ENCODE results near the gene MAST2. TPM values are rescaled to one million over a fixed set of nuclear protein-coding genes. Genes with fewer than 3 reads are reported as not detected.
"Not testable (repeated sequence)": the region's sequence is repeated elsewhere in the genome, so short reads cannot be mapped to it uniquely, and the experiment has no call there.

MAST2 gene
- polyA plus RNA-seq, 2 donors: 10.8 to 17.4 TPM

DNA sequence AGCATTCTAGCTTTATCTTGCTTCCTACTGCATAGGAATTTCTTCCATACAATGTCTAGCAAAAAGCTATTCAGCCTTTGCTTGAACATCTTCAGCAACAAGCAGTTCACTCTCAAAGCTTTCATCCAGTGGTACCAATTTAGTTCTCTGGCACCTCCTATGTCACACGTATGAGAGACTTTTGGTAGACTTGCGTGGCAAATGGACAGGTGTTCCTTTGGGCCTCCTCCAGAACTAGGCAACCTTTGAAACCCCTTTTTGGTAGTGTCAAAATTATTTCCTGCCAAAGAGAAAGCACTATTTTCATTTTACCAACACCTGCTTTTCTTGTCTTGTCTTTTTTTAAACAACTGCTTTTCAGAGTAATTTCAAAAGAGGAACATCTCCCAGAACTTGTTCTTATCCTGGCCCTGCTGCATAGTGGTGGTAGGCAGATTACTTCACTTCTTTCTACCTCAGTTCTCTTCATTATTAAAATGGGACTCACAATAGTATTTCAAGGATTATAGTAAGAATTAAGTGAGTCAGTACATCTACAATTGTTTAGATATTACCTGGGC lies 122.4 kb downstream of the MAST2 start:
- 85 to 90% methylated on average over 2 of the region's 2 CpGs for WGBS, 2 donors

DNA sequence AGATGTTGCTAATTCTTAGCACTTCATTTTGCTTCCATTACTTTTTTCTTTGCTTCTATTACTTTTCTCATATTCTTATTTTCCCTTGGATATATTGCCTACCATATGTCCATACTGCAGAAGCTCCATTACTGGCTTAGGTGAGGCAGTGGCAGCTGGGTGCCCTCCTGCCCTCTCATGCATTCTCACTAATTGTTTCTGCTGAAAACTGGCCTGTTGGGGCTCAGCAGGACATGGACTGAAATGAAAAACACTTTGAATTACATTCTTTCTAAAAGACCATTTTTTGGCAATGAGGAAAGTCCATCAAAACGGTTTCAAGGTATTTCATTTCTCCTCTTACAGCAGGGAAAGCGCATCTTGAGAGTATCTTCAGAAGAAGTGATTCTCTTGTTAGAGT lies 122.9 kb downstream of the MAST2 start:
- Histone ChIP-seq H3K4me1 (ENCODE audit: control insufficient read depth in 2 of 2, insufficient read depth in 2 of 2, low read length in 1 of 2) (no peaks in the 10 kb centered on the region), H3K36me3 (ENCODE audit: control insufficient read depth in 2 of 2, insufficient read depth in 2 of 2, low read length in 1 of 2) (no peaks in the 10 kb centered on the region), H3K27ac (ENCODE audit: low read depth in 2 of 2, low read length in 1 of 2) (no peak overlapping the region), H3K4me3 (ENCODE audit: low read depth in 1 of 2, low read length in 2 of 2) (no peak overlapping the region), H3K9me3 (ENCODE audit: control insufficient read depth in 2 of 2, insufficient read depth in 1 of 2, low read depth in 1 of 2, low read length in 1 of 2) (no peaks in the 10 kb centered on the region), H3K27me3 (ENCODE audit: control insufficient read depth in 1 of 2, insufficient read depth in 2 of 2, low read length in 2 of 2) (no peaks in the 10 kb centered on the region)
- 75 to 82% methylated on average over 2 of the region's 2 CpGs for WGBS, 2 donors

More for the DNA sequence above, 122.4 kb downstream of the MAST2 start:
- no peaks in the 10 kb centered on the region for H3K4me1 ChIP-seq (ENCODE audit: control insufficient read depth in 2 of 2, insufficient read depth in 2 of 2, low read length in 1 of 2)
- no peaks in the 10 kb centered on the region for H3K9me3 ChIP-seq (ENCODE audit: control insufficient read depth in 2 of 2, insufficient read depth in 1 of 2, low read depth in 1 of 2, low read length in 1 of 2)
- H3K27ac ChIP-seq (ENCODE audit: low read depth in 2 of 2, low read length in 1 of 2): no peak overlapping the region
- no peaks in the 10 kb centered on the region for H3K36me3 ChIP-seq (ENCODE audit: control insufficient read depth in 2 of 2, insufficient read depth in 2 of 2, low read length in 1 of 2)
- no peak overlapping the region for H3K4me3 ChIP-seq (ENCODE audit: low read depth in 1 of 2, low read length in 2 of 2)
- H3K27me3 ChIP-seq (ENCODE audit: control insufficient read depth in 1 of 2, insufficient read depth in 2 of 2, low read length in 2 of 2): no peaks in the 10 kb centered on the region

DNA sequence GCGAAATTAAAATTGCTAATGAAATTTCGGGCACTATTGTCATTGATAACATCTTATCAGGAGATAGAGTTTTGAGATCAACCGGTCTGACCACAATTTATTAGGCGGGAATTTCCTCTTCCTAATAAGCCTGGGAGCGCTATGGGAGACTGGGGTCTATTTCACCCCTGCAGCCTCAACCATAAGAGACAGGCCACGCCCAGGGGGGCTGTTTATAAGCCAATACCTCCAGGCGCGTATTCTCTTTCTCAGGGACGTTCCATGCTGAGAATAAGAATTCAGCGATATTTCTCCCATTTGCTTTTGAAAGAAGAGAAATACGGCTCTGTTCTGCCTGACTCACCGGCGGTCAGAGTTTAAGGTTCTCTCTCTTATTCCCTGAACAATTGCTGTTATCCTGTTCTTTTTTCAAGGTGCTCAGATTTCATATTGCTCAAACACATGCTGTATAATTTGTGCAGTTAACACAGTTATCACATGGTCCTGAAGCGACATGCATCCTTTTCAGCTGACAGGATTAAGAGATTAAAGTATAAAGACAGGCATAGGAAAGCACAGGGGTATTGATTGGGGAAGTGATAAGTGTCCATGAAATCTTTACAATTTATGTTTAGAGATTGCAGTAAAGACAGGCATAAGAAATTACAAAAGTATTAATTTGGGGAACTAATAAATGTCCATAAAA lies 124.0 kb downstream of the MAST2 start:
- H3K36me3 ChIP-seq (ENCODE audit: control insufficient read depth in 2 of 2, insufficient read depth in 2 of 2, low read length in 1 of 2); H3K4me1 ChIP-seq (ENCODE audit: control insufficient read depth in 2 of 2, insufficient read depth in 2 of 2, low read length in 1 of 2); H3K27ac ChIP-seq (ENCODE audit: low read depth in 2 of 2, low read length in 1 of 2); H3K9me3 ChIP-seq (ENCODE audit: control insufficient read depth in 2 of 2, insufficient read depth in 1 of 2, low read depth in 1 of 2, low read length in 1 of 2); H3K4me3 ChIP-seq (ENCODE audit: low read depth in 1 of 2, low read length in 2 of 2); H3K27me3 ChIP-seq (ENCODE audit: control insufficient read depth in 1 of 2, insufficient read depth in 2 of 2, low read length in 2 of 2): not testable (repeated sequence)
- WGBS, 2 donors: 69 to 87% methylated on average over 14 of the region's 14 CpGs

DNA sequence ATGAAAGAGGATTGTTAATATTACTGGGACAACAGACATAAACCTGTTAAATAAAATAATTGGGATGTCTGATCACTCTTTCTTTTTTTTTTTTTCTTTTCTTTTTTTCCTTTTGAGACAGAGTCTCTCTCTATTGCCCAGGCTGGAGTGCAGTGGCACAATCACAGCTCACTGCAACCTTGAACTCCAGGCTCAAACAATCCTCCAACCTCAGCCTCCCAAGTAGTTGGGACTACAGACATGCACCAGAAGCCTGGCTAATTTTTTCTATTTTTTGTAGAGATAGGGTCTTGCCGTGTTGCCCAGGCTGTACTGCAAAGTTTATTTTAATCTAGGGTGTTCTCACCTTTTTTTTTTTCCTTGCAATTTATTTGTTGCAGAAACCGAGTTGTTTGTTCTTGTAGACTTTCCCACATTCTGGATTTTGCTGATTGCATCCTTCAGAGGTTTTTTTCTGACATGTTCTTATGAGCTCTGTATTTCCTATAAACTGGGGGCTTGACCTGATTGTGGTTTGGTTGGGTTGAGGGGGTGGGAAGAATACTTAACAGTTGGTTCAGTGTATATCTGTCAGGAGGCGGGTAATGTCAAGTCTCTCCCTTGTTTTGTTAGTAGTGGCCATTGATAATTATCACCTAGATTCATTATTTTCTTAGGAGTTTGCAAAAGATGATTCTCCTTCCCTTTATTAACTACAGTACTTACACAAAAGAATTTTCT lies 125.2 kb downstream of the MAST2 start:
- Histone ChIP-seq H3K4me1 (ENCODE audit: control insufficient read depth in 2 of 2, insufficient read depth in 2 of 2, low read length in 1 of 2) (no peaks in the 10 kb centered on the region), H3K36me3 (ENCODE audit: control insufficient read depth in 2 of 2, insufficient read depth in 2 of 2, low read length in 1 of 2) (no peaks in the 10 kb centered on the region), H3K27me3 (ENCODE audit: control insufficient read depth in 1 of 2, insufficient read depth in 2 of 2, low read length in 2 of 2) (no peaks in the 10 kb centered on the region), H3K9me3 (ENCODE audit: control insufficient read depth in 2 of 2, insufficient read depth in 1 of 2, low read depth in 1 of 2, low read length in 1 of 2) (no peaks in the 10 kb centered on the region), H3K27ac (ENCODE audit: low read depth in 2 of 2, low read length in 1 of 2) (no peak overlapping the region), H3K4me3 (ENCODE audit: low read depth in 1 of 2, low read length in 2 of 2) (no peak overlapping the region)
- WGBS, 2 donors: 81 to 92% methylated on average over 3 of the region's 3 CpGs

DNA sequence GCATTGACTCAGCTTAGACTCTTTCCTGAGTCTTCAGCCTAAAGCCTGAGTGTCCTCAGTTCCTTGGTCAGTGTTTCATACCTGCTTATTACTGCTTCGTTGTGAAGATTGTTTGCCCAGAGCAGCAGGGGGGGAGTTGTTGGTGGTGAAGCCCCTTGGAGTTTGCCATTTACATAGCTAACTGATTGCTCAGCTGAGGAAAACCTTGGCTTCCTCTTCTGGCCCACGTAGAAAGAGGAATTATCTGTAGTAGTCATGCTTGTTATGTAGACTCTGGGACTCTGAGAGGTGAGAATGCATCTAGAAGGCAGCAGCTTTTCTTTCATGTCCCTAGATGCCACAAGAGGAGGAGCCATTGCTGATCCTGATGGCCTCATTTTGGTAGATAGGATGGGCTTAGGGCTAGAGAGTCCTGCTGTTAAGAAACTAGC lies 125.9 kb downstream of the MAST2 start:
- Histone ChIP-seq H3K36me3 (ENCODE audit: control insufficient read depth in 2 of 2, insufficient read depth in 2 of 2, low read length in 1 of 2) (no peaks in the 10 kb centered on the region), H3K4me3 (ENCODE audit: low read depth in 1 of 2, low read length in 2 of 2) (no peak overlapping the region), H3K4me1 (ENCODE audit: control insufficient read depth in 2 of 2, insufficient read depth in 2 of 2, low read length in 1 of 2) (no peaks in the 10 kb centered on the region), H3K9me3 (ENCODE audit: control insufficient read depth in 2 of 2, insufficient read depth in 1 of 2, low read depth in 1 of 2, low read length in 1 of 2) (no peaks in the 10 kb centered on the region), H3K27ac (ENCODE audit: low read depth in 2 of 2, low read length in 1 of 2) (no peak overlapping the region), H3K27me3 (ENCODE audit: control insufficient read depth in 1 of 2, insufficient read depth in 2 of 2, low read length in 2 of 2) (no peaks in the 10 kb centered on the region)
- WGBS, 2 donors: 29 to 37% methylated on average over 2 of the region's 2 CpGs

DNA sequence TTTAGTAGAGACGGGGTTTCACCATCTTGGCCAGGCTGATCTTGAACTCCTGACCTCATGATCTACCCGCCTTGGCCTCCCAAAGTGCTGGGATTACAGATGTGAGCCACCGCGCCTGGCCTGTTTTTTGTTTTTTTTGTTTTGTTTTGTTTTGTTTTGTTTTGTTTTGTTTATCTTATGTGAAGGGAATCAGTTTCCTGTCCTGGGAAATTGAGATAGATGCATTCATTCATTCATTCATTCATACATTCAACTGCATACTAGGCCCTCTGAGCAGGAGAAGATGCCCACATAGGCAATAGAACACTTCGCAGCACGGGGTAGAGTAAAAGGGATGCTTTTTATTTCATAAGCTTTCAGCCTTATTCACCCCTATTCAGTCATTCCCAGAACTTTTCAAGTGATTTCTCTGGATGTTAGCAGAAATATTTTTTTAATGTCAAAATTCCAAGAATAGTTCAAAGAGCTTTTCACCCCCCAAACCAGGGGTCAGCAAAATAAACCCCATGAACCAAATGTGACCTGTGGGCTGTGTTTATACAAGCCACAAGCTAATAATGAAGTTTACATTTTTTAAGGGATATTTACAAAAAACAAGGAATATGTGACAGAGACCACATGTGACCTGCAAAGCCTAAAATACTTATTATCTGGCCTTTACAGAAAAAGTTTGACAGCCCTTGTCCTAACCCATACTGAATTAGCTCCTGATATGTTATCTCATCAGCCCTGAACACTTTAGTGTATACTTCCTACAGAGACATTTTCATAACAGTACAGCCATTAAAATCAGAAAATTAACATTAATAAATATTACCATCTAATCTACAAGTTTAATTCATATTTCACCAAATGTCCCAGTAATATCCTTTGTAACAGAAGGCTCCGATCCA lies 127.1 kb downstream of the MAST2 start:
- Histone ChIP-seq H3K36me3 (ENCODE audit: control insufficient read depth in 2 of 2, insufficient read depth in 2 of 2, low read length in 1 of 2) (no peaks in the 10 kb centered on the region), H3K9me3 (ENCODE audit: control insufficient read depth in 2 of 2, insufficient read depth in 1 of 2, low read depth in 1 of 2, low read length in 1 of 2) (no peaks in the 10 kb centered on the region), H3K27me3 (ENCODE audit: control insufficient read depth in 1 of 2, insufficient read depth in 2 of 2, low read length in 2 of 2) (no peaks in the 10 kb centered on the region), H3K4me1 (ENCODE audit: control insufficient read depth in 2 of 2, insufficient read depth in 2 of 2, low read length in 1 of 2) (no peaks in the 10 kb centered on the region), H3K4me3 (ENCODE audit: low read depth in 1 of 2, low read length in 2 of 2) (no peak overlapping the region), H3K27ac (ENCODE audit: low read depth in 2 of 2, low read length in 1 of 2) (no peak overlapping the region)
- 86 to 93% methylated on average over 7 of the region's 7 CpGs for WGBS, 2 donors

DNA sequence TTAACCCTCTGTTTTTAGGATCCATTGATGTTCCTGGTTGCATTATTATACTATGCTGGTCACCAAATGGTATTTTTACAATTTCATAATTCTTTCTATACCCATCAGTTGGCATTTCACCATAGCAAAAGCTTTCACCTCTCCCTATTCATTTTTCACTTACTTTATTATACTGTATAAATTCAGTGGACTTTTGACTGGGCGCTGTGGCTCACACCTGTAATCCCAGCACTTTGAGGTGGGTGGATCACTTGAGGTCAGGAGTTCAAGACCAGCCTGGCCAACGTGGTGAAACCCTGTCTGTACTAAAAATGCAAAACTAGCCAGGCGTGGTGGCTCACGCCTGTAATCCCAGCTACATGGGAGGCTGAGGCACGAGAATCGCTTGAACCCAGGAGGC lies 128.8 kb downstream of the MAST2 start:
- H3K27ac ChIP-seq (ENCODE audit: low read depth in 2 of 2, low read length in 1 of 2); H3K4me3 ChIP-seq (ENCODE audit: low read depth in 1 of 2, low read length in 2 of 2); H3K9me3 ChIP-seq (ENCODE audit: control insufficient read depth in 2 of 2, insufficient read depth in 1 of 2, low read depth in 1 of 2, low read length in 1 of 2); H3K27me3 ChIP-seq (ENCODE audit: control insufficient read depth in 1 of 2, insufficient read depth in 2 of 2, low read length in 2 of 2); H3K36me3 ChIP-seq (ENCODE audit: control insufficient read depth in 2 of 2, insufficient read depth in 2 of 2, low read length in 1 of 2); H3K4me1 ChIP-seq (ENCODE audit: control insufficient read depth in 2 of 2, insufficient read depth in 2 of 2, low read length in 1 of 2): not testable (repeated sequence)
- 83 to 86% methylated on average over 6 of the region's 6 CpGs for WGBS, 2 donors

DNA sequence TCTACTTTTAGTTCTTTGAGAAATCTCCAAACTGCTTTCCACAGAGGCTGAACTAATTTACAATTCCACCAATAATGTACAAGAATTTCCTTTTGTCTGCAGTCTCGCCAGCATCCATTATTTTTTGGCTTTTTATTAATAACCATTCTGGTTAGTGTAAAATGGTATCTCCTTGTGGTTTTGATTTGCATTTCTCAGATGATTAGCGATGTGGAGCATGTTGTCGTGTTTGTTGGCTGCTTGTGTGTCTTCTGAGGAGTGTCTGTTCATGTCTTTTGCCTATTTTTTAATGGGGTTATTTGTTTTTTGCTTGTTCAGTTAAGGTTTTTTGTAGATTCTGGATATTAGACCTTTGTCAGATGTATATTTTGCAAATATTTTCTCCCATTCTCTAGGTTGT lies 131.5 kb downstream of the MAST2 start:
- 90 to 91% methylated on average over 3 of the region's 3 CpGs for WGBS, 2 donors
- Histone ChIP-seq H3K27ac (ENCODE audit: low read depth in 2 of 2, low read length in 1 of 2) (no peak overlapping the region), H3K4me1 (ENCODE audit: control insufficient read depth in 2 of 2, insufficient read depth in 2 of 2, low read length in 1 of 2) (no peaks in the 10 kb centered on the region), H3K36me3 (ENCODE audit: control insufficient read depth in 2 of 2, insufficient read depth in 2 of 2, low read length in 1 of 2) (no peaks in the 10 kb centered on the region), H3K9me3 (ENCODE audit: control insufficient read depth in 2 of 2, insufficient read depth in 1 of 2, low read depth in 1 of 2, low read length in 1 of 2) (no peaks in the 10 kb centered on the region), H3K4me3 (ENCODE audit: low read depth in 1 of 2, low read length in 2 of 2) (no peak overlapping the region), H3K27me3 (ENCODE audit: control insufficient read depth in 1 of 2, insufficient read depth in 2 of 2, low read length in 2 of 2) (no peaks in the 10 kb centered on the region)

DNA sequence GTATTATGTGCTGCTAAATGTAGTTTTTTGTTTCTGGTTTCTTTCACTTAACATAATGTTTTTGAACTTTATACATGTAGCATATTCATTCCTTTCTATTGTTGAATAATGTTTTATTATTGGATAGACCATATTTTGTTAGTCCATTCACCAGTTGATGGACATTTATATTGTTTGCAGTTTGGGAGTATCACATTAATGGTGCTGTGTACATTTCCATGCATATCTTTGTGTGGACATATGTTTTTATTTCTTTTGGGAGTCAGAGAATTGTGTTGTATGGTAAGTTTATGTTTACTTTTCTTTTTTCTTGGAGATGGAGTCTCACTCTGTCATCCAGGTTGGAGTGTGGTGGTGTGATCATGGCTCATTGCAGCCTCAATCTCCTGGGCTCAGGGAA lies 134.6 kb downstream of the MAST2 start:
- H3K4me3 ChIP-seq (ENCODE audit: low read depth in 1 of 2, low read length in 2 of 2): no peak overlapping the region

More for the DNA sequence above, 134.6 kb downstream of the MAST2 start:
- Histone ChIP-seq H3K4me1 (ENCODE audit: control insufficient read depth in 2 of 2, insufficient read depth in 2 of 2, low read length in 1 of 2) (no peaks in the 10 kb centered on the region), H3K36me3 (ENCODE audit: control insufficient read depth in 2 of 2, insufficient read depth in 2 of 2, low read length in 1 of 2) (no peaks in the 10 kb centered on the region), H3K27ac (ENCODE audit: low read depth in 2 of 2, low read length in 1 of 2) (no peak overlapping the region), H3K9me3 (ENCODE audit: control insufficient read depth in 2 of 2, insufficient read depth in 1 of 2, low read depth in 1 of 2, low read length in 1 of 2) (no peaks in the 10 kb centered on the region), H3K27me3 (ENCODE audit: control insufficient read depth in 1 of 2, insufficient read depth in 2 of 2, low read length in 2 of 2) (no peaks in the 10 kb centered on the region)
